ENCODE data around the gene RPL9. TPM values are rescaled to one million over a fixed set of nuclear protein-coding genes. Genes with fewer than 3 reads are reported as not detected.

Gene RPL9
- total RNA-seq, 1 donor from 2014 or later = 763 TPM

DNA sequence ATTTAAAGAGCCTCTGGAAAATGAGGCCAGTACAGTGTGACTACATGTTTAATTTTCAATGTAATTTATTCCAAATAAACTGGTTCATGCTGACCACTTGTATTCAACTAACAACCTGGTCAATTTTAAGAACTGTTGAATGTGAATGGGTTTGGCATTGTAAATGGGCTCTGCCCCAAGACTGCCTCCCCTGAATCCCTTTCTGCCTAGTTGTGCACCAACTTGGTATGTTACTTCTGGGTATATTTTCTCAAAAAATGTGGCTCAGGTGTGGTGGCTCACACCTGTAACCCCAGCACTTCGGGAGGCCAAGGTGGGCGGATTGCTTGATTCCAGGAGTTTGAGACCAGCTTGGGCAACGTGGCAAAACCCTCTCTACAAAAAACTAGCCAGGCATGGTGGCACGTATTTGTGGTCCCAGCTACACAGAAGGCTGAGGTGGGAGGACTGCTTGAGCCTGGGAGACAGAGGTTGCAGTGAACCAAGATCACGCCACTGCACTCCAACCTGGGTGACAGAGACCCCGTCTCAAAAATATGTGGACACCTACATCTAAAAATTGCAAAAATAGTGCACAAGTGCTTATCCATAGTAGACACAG lies 7.2 kb downstream of the RPL9 start:
- peaks cover 26% of the 10 kb centered on the region for H3K4me1 ChIP-seq

DNA sequence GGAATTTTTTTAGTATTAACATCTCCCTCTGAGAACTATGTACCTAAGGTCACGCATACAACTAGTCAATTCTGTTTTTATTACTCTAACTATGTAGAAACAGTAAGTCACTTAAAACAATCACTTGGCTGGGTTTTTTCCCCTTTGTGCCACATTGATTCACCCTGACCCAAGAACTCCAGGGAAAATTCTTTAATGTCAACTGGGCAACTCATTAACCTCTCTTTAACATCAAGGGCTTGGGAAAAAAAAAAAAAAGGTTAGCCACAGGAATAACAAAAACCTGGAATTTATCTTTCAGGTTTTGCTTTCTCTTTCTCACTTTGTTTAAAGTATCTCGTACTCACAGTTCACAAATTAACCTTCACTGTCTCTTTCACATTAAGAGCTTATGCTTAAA lies 8.1 kb downstream of the RPL9 start:
- intact Hi-C loops (cut with micrococcal nuclease) = no loop called here

More for the DNA sequence above, 7.2 kb downstream of the RPL9 start:
- TF ChIP-seq, protein P1, sequence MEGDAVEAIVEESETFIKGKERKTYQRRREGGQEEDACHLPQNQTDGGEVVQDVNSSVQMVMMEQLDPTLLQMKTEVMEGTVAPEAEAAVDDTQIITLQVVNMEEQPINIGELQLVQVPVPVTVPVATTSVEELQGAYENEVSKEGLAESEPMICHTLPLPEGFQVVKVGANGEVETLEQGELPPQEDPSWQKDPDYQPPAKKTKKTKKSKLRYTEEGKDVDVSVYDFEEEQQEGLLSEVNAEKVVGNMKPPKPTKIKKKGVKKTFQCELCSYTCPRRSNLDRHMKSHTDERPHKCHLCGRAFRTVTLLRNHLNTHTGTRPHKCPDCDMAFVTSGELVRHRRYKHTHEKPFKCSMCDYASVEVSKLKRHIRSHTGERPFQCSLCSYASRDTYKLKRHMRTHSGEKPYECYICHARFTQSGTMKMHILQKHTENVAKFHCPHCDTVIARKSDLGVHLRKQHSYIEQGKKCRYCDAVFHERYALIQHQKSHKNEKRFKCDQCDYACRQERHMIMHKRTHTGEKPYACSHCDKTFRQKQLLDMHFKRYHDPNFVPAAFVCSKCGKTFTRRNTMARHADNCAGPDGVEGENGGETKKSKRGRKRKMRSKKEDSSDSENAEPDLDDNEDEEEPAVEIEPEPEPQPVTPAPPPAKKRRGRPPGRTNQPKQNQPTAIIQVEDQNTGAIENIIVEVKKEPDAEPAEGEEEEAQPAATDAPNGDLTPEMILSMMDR (IDR thresholded peaks at IDR 0.05; ENCODE audit: borderline replicate concordance) = no peak
- peaks cover 55% of the 10 kb centered on the region for H3K36me3 ChIP-seq
- H3K27ac ChIP-seq (replicated peaks) = no peak overlapping the region
- intact Hi-C loops (cut with micrococcal nuclease) = no loop called here
- H3K4me3 ChIP-seq = no peak overlapping the region
- no peak for DNase-seq
- no peaks in the 10 kb centered on the region for H3K27me3 ChIP-seq (ENCODE audit: low read depth)
- no peaks in the 10 kb centered on the region for H3K9me3 ChIP-seq (replicated peaks)

DNA sequence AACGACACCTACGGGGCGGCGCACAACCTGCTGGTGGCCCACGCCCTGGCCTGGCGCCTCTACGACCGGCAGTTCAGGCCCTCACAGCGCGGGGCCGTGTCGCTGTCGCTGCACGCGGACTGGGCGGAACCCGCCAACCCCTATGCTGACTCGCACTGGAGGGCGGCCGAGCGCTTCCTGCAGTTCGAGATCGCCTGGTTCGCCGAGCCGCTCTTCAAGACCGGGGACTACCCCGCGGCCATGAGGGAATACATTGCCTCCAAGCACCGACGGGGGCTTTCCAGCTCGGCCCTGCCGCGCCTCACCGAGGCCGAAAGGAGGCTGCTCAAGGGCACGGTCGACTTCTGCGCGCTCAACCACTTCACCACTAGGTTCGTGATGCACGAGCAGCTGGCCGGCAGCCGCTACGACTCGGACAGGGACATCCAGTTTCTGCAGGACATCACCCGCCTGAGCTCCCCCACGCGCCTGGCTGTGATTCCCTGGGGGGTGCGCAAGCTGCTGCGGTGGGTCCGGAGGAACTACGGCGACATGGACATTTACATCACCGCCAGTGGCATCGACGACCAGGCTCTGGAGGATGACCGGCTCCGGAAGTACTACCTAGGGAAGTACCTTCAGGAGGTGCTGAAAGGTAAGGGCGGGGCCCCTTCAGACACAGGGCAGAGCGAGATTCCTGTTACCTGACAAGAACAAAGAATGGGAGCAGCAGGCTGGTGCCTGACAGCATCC lies 11.7 kb downstream of the RPL9 start:
- peaks cover 10% of the 10 kb centered on the region for H3K36me3 ChIP-seq

More for the DNA sequence above, 8.1 kb downstream of the RPL9 start:
- Histone ChIP-seq H3K4me3 (no peak overlapping the region), H3K27me3 (ENCODE audit: low read depth) (no peaks in the 10 kb centered on the region), H3K4me1 (peaks cover 18% of the 10 kb centered on the region), H3K36me3 (peaks cover 46% of the 10 kb centered on the region), H3K27ac (replicated peaks) (no peak overlapping the region), H3K9me3 (replicated peaks) (no peaks in the 10 kb centered on the region)
- TF ChIP-seq, protein P1 (IDR thresholded peaks at IDR 0.05; ENCODE audit: borderline replicate concordance) = no peak
- no peak for DNase-seq

DNA sequence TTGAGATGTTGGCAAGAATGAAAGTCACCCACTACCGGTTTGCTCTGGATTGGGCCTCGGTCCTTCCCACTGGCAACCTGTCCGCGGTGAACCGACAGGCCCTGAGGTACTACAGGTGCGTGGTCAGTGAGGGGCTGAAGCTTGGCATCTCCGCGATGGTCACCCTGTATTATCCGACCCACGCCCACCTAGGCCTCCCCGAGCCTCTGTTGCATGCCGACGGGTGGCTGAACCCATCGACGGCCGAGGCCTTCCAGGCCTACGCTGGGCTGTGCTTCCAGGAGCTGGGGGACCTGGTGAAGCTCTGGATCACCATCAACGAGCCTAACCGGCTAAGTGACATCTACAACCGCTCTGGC lies 12.3 kb downstream of the RPL9 start:
- DNase-seq = no peak
- no peak overlapping the region for H3K27ac ChIP-seq (replicated peaks)
- TF ChIP-seq, protein P1 (IDR thresholded peaks at IDR 0.05; ENCODE audit: borderline replicate concordance) = no peak

More for the DNA sequence above, 11.7 kb downstream of the RPL9 start:
- no peaks in the 10 kb centered on the region for H3K9me3 ChIP-seq (replicated peaks)
- H3K4me3 ChIP-seq = peak overlapping the region; percentile 67
- TF ChIP-seq, protein P1 (IDR thresholded peaks at IDR 0.05; ENCODE audit: borderline replicate concordance) = peak; percentile 26
- H3K4me1 ChIP-seq = peaks cover 11% of the 10 kb centered on the region
- intact Hi-C loops (cut with micrococcal nuclease) = no loop called here
- peak; percentile 51 for DNase-seq
- H3K27ac ChIP-seq (replicated peaks) = no peak overlapping the region
- no peaks in the 10 kb centered on the region for H3K27me3 ChIP-seq (ENCODE audit: low read depth)

DNA sequence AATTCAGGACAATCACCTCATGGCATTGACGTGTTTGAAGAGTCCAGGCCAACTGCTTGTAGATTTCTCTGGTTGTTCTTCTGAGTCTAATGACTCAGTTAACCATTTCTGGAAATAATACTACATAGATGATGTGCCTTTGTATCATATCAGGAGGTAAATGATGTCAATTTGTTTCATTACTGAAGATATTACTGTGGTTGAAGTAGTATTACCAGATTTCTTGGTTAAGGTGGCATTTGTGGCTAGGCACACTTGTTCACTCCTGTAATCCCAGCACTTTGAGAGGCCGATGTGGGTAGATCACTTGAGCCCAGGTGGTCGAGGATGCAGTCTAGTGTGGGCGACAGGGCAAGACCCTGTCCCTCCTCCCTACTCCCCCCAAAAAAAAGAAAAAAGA lies 15.7 kb downstream of the RPL9 start:
- peaks cover 11% of the 10 kb centered on the region for H3K4me1 ChIP-seq
- no peaks in the 10 kb centered on the region for H3K9me3 ChIP-seq (replicated peaks)
- TF ChIP-seq, protein P1 (IDR thresholded peaks at IDR 0.05; ENCODE audit: borderline replicate concordance) = no peak
- H3K4me3 ChIP-seq = no peak overlapping the region
- intact Hi-C loops (cut with micrococcal nuclease) = no loop called here
- H3K36me3 ChIP-seq = no peaks in the 10 kb centered on the region
- peaks cover 10% of the 10 kb centered on the region for H3K27me3 ChIP-seq (ENCODE audit: low read depth)
- DNase-seq = no peak
- no peak overlapping the region for H3K27ac ChIP-seq (replicated peaks)

More for the DNA sequence above, 12.3 kb downstream of the RPL9 start:
- peaks cover 5% of the 10 kb centered on the region for H3K36me3 ChIP-seq
- peak overlapping the region; percentile 67 for H3K4me3 ChIP-seq
- H3K27me3 ChIP-seq (ENCODE audit: low read depth) = no peaks in the 10 kb centered on the region
- no peaks in the 10 kb centered on the region for H3K9me3 ChIP-seq (replicated peaks)
- H3K4me1 ChIP-seq = peaks cover 11% of the 10 kb centered on the region
- intact Hi-C loops (cut with micrococcal nuclease) = no loop called here

All from left ventricle myocardium inferior (tissue), 1 donor.